Stimulated activated naive CD8-positive, alpha-beta T cell treated with anti-CD3 and anti-CD28 coated beads, Interleukin-15, Interleukin-2, amounts not matched to agents 100 U/mL and 50 U/mL, for 24 hours (primary cell): ENCODE data around the gene TEN1.

Source experiments
- ATAC-seq: fragments of 150-1000 bp; cut with Tn5 transposase; one replicate; pipeline ENCODE4 v1.10.0; 2021
- DNase-seq: peaks from one replicate; pipeline ENCODE4 v3.0.0; 2021

Gene TEN1

DNA sequence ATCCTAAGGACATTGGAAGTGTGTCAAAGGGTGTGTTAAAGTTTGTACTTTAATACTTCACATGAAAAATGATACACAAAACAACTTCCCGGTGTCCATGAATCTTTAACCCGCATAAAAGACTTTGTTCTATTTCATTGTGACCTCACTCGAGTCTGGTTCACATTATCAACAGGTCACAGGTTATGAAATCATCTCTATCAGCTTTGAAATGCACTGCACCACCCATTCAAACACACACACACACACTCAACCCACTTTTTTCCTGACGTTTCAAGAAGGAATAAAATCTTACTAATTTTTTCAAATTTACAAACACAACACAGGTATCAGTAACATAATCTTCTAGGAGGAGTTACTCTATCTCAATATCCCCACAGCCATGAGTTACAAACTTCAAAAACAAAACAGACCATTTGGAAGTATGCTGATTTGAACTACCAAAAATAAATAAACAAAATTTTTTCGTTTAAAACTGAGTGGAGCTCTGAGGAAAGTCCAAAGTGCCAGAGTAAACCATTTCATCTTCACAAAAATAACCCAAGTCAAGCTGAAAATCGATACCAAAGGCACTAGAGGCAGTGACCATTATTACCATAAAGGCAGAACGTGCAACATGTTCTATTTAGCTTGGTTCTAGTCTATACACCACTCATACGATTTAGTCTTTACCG is 2.7 kb upstream of the TEN1 start:
- no peak for ATAC-seq
- no peak for DNase-seq

DNA sequence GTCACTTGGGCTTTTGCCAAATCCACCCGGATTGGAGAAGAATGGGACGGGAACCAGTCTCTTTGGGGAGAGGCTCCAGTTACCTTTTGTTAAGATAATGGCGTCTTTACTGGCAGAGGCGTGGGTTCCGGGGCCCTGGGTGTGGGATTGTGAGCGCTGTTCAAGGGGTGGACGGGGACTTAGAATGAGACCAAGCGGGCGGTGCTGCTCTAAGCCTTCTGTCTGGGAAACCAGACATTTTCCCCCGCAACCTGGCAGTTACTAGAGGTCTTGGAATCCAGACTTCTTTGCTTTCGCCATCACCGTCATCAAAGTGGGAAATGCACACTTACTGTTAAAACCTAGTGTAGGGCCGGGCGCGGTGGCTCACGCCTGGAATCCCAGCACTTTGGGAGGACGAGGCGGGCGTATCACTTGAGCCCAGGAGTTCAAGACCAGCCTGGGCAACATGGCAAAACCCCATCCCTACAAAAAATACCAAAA is 706 bp downstream of the TEN1 start:
- DNase-seq = no peak

DNA sequence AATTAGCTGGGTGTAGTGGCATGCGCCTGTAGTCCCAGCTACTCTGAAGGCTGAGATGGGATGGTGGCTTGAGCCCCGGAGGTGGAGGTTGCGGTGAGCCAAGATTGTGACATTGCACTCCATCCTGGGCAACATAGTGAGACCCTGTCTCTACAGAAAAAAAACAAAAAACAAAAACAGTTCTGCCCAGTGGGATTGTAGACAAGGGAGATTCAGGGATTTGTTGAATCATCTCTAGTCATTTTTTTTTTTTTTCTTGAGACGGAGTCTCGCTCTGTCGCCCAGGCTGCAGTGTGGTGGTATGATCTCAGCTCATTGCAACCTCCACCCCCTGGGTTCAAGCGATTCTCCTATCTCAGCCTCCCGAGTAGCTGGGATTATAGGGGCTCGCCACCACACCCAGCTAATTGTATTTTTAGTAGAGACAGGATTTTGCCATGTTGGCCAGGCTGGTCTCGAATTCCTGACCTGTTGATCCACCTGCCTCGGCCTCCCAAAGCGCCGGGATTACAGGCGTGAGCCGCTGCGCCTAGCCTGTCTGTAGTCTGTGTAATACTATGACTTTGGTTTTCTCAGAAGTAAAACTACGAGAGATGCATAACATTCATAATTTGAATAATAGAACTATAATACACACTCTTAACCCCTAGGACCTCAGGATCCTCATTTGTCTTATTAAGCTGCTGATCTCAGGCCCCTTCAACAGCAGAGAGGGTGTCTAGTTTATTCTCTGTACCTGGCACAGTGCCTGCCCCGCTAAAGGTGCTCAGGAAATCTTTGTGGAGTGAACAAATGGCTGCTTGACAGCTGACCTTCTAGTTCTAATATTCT is 1.4 kb downstream of the TEN1 start:
- ATAC-seq = no peak
- DNase-seq = no peak

More for the DNA sequence above, 706 bp downstream of the TEN1 start:
- ATAC-seq = peak; percentile 22

DNA sequence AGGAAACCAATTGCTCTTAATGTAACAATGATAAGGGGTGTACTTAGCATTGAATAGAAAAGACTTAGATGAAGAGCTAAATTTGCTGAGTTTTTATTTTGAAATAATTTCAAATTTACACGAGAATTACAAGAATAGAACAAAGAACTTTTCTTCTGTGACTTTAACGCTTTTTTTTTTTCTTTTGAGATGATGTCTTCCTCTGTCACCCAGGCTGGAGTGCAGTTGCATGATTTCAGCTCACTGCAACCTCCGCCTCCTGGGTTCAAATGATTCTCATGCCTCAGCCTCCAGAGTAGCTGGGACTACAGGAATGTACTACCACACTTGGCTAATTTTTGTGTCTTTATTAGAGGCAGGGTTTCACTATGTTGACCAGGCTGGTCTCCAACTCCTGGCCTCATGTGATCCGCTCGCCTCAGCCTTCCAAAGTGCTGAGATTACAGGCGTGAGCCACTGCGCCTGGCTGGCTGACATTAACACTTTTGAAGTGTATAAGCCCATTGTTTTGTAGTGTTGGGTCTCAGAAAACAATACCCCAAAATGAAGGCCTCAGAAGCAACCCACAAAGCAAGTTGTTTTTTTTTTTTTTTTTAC is 2.1 kb downstream of the TEN1 start:
- no peak for ATAC-seq
- DNase-seq = no peak

DNA sequence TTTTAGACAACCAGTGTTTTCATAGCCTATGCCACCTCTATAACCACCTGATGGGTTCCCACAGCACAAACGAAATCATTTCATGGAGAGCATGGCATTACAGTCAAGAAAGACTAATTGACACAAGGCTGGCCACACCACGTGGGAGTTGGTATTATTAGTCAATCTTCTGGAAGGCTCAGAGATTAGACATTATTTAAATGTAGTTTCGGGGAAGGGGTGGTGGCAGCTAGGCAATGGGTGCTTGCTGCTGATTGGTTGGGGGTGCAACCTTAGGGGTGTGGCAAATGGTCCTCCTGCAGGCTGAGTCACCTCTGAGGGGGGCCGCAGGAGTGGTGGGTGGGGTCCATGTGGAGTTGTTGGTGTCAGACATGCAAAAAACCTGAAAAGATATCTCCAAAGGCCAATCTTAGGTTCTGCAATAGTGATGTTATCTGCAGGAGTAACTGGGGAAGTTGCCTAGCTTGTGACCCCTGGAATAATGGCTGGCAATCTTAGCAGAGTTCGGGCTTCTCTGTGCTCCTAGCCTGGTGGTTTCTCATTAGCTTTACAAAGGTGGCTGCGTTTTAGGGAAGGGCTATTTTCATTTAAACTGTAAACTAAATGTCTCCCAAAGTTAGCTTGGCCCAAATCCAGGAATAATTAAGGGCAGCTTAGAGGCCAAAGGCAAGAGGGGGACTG is 4.6 kb downstream of the TEN1 start:
- DNase-seq (no peak), ATAC-seq (no peak)

DNA sequence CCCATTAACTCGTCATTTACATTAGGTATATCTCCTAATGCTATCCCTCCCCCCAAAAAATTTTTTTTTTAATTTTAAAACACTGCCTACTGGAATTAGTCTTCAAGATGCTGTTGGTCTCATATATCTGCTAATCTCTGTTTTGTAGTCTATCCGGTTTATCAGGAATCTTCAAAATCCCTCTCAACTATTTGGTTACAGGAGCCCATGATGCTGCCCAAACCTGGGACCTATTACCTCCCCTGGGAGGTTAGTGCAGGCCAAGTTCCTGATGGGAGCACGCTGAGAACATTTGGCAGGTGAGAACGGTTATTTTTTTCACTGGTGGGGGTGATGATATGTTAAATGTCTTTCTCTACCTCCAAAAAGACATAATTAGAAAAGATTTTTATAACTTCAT is 6.9 kb downstream of the TEN1 start:
- no peak for ATAC-seq
- no peak for DNase-seq

DNA sequence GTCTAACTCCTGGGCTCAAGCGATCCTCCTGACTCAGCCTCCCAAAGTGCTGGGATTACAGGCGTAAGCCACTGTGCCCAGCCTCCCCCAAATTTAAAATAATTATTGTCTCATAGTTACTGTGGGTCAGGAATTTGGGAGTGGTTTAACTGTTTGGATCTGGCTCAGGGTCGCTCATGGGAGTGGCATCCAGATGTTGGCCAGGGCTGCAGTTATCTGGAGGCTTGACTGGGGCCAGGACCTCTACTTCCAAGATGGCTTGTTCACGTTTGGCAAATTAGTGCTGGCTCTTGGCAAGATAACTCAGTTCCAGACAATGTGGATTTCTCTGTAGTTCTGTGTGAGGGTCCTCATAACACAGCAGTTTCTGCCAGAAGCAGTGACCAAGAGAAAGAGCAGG is 8.0 kb downstream of the TEN1 start:
- no peak for ATAC-seq
- DNase-seq = no peak

DNA sequence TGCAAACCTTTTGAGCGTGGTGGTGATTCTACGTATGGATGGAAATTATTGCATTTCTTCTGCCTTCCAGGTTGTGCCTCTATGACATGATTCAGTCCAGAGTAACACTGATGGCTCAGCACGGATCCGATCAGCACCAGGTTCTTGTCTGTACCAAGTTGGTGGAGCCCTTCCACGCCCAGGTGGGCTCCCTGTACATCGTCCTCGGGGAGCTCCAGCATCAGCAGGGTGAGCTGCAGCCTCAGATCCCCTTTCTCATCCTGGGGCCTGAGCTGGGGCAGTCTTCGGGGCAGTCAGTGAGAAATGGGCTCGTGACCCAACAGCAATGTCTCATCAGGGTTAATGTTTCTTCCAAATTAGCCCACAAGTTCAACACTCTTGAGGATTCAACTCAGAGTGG is 12.4 kb downstream of the TEN1 start:
- ATAC-seq (no peak), DNase-seq (no peak)

DNA sequence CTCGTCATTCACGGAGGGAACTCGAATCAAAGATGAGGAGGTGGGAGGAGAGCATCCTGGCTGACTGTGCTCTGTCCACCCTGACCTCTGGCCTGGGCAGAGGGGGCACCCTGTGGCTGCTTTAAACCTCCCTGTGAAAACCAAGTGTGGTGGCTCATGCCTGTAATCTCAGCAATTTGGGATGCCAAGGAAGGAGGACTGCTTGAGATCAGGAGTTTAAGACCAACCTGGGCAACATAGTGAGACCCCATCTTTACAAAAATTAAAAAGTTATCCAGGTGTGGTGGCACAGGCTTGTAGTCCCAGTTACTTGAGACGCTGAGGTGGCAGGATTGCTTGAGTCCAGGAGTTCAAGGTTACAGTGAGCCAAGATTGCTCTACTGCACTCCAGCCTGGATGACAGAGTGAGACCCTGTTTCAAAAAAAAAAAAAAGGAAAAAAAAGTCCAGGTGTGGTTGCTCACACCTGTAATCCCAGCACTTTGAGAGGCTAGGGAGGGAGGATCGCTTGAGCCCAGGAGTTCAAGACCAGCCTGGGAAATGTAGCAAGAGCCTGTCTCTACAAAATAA is 15.8 kb downstream of the TEN1 start:
- ATAC-seq (no peak), DNase-seq (no peak)

DNA sequence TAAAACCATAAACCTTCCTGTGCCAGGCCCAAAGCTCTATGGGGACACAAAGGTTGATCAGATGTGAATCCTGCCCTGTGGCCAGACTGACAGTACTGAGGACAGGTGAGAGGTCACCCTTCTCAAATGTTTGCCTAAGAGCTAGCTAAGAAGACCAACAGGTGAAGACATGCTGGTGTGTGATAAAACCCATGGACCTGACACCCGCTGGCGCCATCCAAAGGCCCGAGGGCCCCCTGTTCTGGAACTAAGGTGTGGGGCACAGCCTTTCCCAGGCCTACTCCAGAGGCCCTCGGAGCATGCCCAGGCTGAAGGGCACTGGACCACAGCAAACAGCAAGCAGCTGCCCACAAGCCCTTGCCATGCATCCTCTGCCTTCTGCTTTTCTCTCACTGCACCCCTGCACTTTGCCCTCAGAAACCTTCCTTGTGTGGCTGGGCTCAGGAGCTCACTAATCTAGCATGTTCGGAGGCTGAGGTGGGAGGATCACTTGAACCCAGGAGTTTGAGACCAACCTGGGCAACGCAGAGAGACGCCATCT is 16.4 kb downstream of the TEN1 start:
- ATAC-seq = no peak

DNA sequence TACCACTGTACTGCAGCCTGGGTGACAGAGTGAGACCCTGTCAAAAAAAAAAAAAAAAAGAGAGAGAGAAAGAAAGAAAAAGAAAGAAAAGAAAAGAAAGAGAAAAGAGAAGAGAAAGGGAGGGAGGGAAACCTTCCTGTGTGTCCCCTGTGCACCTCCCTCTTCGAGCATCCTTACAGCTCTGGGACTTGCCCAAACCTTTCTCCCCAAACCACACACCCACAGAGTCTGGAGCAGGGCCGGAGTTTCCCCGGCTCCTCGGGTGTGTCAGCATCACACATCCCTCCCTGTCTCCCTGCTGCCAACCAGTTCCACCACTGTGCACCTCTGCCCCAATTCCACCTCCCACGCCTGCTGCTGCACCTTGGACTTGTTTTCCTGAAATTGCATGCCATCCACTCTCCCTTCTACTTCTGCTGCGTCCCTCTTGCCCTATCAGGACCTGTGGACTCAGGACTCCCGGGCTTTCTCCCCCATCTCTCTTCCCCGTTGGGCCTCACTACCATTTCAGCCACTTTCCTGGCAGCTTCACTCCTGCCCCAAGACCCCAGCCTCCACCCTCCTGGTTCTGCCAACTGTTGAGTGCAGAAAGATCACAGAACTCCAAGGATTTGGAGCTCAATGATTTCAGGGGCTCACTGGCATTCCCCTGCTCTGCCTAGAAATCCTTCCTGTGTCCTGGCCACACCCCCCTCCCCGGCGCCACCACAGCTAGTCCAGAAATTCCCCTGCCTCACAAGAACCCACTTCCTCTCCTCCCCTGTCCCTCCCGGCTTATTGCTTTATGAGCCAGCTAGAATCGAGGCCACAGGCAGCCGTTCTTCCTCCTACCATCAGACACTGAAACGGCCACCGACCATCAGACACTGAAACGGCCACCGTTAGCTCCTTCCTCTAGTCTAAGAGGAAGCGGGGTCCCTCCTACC is 17.9 kb downstream of the TEN1 start:
- DNase-seq = peak; percentile 52
- peak; percentile 49 for ATAC-seq

More for the DNA sequence above, 16.4 kb downstream of the TEN1 start:
- DNase-seq = no peak

DNA sequence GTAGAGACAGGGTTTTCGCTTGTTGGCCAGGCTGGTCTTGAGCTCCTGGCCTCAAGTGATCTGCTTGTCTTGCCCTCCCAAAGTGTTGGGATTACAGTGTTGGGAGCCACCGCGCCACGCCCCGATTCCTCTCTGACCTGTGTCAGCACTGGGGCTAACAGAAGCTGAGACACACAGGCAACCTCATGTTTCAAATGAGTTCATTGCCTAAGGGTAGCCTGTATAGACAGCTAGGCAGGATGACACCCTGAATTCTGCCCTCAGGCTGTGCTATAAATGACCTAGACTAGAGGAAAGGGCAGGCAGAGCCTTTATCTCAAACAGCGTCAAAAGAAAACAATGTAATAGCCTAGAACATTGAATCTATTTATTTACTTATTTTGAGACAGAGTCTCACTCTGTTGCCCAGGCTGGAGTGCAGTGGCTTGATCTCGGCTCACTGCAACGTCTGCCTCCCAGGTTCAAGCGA is 19.3 kb downstream of the TEN1 start:
- DNase-seq (no peak), ATAC-seq (no peak)

DNA sequence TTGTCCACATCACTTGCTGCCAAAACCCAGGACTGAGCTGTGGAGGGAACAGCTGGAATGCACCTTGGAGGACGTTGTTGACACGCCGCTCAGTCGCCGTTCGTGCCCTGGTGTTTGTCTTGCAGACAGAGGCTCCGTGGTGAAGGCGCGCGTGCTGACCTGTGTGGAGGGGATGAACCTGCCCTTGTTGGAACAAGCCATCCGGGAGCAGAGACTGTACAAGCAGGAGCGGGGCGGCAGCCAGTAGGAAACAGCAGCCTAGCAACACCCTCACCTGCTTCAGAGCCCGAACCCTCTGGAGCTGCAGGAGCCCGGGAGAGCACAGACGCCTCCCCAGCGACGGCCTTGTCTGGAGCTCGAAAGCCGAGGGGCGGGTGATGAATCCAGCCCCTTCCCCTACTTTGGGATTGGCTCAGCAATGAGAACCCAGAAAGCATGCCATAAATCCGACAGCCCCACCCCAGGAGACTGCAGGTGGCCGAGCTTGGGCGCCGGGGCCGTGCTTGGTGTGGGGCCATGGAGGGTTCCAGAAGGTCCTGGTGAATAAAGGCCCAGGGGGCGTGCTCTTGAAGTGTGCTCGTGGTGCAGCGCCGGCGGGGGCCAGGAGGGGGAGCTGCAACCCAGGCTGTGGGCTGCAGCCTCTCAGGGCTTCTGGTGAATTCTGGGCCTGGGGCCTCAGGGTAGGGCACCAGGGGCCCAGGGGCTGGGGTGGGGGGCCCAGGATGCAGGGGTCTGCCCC is 21.1 kb downstream of the TEN1 start:
- DNase-seq (peak; percentile 79), ATAC-seq (peak; percentile 48)

DNA sequence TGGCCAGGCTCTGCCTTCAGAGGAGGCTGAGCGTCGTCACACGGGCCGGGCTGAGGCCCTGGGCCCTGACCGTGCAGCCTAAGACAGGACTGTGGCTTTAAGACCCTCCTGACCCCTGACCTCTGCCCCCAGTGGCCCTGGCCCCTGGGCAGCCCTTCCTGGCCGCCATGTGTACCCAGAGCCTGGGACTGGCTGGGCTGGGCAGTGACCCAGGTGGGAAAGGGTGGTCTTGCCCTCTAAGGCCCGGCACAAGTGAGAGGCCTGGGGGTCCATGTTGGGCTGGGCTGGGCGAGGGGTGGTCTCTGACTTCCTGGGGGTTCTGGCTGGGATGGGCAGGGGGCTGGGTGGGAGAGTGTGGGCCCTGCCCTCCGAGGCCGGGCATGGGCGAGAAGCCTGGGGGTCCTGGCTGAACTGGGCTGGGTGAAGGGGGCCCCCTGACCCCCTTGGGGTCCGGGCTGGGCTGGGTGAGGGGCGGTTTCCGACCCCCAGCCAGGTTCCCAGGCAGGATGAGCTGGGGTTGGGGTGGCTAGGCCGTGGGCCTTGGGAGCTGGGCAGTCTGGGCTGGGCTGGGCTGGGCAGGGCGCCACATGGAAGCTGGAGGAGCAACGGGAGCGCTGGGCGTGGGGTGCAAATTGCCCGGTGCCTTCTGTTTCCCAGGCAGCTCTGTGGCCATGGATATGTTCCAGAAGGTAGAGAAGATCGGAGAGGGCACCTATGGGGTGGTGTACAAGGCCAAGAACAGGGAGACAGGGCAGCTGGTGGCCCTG is 21.9 kb downstream of the TEN1 start, which contains the start of gene CDK3:
Gene CDK3 (plus strand): TSS at position 101 of the 767 bp plus-strand sequence. CDS start 571 bp downstream, at position 672.
- DNase-seq (no peak), ATAC-seq (no peak)

DNA sequence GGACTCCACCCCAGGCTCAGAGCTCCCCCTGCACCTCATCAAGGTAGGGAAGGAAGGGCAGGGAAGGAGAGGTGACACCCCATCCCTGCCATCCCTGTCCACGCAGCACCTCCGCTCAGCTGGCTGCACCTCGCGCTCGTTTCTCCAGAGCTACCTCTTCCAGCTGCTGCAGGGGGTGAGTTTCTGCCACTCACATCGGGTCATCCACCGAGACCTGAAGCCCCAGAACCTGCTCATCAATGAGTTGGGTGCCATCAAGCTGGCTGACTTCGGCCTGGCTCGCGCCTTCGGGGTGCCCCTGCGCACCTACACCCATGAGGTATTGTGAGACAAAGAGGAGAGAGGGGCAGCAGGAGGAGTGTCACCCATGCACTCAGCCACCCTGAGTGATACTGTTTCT is 23.1 kb downstream of the TEN1 start:
- no peak for ATAC-seq
- no peak for DNase-seq

DNA sequence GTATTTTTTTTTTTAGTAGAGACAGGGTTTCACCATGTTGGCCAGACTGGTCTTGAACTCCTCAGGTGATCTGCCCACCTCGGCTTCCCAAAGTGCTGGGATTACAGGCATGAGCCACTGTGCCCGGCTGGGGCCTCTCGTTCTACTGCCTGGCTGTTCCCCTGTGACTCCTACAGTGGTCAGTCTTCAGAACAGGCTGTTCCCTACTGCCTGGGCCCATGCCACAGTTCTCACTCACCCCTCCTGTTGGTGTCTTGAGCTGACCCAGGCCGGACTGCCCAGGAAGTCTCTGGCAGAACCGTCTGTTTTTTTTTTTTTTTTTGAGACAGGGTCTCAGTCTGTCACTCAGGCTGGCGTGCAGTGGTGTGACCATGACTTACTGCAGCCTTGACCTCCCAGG is 24.9 kb downstream of the TEN1 start:
- ATAC-seq = no peak

DNA sequence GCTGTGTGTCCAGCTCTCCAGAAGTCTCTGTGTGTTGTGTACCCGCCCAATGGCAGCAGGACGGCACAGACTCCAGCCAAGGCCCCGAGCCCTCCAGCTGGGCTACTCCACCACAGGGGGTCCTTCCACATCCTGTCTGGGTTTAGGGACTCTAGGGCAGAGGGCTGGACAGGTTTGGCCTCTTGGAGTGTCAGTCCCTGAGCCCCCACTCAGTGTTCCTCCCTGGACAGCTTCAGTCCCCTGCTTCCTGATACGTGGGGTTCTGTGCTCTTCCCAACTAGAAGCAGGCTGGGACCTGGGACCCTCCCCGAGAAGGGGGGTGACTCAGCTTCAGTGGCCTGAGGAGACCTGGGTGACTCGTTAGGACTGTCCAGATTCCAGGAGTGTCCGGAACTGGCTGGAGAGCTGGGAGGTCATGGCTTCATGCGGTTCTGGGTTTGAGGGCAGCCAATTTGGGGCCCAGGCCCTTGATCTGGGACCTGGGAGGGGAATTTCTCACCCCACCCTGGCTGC is 25.8 kb downstream of the TEN1 start:
- no peak for ATAC-seq
- DNase-seq = no peak

More for the DNA sequence above, 24.9 kb downstream of the TEN1 start:
- DNase-seq = no peak

DNA sequence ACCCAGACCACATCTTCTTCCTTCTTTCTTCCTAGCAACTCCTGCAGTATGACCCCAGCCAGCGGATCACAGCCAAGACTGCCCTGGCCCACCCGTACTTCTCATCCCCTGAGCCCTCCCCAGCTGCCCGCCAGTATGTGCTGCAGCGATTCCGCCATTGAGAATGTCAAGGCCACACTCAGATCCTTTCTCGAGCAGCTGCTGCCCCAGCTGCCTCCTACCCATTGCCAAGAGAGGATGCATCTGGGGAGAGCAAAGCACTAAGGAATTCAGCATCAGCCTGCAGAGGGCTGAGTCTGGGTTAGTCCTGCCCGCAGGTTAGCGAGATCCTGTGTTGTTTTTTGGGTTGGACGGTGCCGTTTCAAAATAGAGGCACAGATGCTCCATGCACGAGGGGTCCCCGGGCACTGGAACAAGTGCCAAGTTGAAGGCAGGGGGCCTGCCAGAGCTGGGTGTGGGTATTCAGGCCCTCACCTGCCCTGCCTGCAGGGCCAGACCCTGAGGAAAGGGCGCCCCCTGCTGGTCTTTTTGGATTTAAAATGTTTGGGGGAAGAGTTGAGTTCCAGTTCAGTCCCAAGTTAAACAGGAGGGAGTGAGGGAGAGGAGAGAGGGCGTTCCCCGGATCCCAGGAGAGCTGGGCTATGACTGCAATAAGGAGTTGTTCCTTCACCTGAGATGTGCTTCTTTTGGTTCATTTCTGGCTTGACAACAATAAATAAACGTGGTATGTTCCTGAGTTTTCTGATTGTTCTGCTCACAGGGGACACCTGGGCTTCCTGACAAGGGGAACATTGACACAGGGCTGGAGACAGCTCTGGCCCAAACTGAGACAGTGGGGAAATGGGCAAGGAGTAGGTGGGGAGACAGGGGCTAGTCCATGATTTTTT is 26.5 kb downstream of the TEN1 start:
- ATAC-seq (peak; percentile 56), DNase-seq (peak; percentile 93)
